Ureter (tissue), 1 donor: Measurements from ENCODE around the gene TRIM6. TPM values are rescaled to one million over a fixed set of nuclear protein-coding genes. Genes with fewer than 3 reads are reported as not detected.
A peak's percentile ranks its signal among the peaks of the same experiment; 100 is the strongest.
"Not testable (repeated sequence)": the region's sequence is repeated elsewhere in the genome, so short reads cannot be mapped to it uniquely, and the experiment has no call there.

Experiments used
- DNase-seq: peaks from one replicate; pipeline ENCODE4 v3.0.0-alpha.2; 2020; ENCODE audit warnings: low spot score
- total RNA-seq: library from RNA; stranded (reverse); gene quantifications from one replicate; pipeline ENCODE4 v1.2.4, GENCODE V29; 2023
- donor health status: DM: yes; HTN: yes; CAD: no.

Gene TRIM6, protein sequence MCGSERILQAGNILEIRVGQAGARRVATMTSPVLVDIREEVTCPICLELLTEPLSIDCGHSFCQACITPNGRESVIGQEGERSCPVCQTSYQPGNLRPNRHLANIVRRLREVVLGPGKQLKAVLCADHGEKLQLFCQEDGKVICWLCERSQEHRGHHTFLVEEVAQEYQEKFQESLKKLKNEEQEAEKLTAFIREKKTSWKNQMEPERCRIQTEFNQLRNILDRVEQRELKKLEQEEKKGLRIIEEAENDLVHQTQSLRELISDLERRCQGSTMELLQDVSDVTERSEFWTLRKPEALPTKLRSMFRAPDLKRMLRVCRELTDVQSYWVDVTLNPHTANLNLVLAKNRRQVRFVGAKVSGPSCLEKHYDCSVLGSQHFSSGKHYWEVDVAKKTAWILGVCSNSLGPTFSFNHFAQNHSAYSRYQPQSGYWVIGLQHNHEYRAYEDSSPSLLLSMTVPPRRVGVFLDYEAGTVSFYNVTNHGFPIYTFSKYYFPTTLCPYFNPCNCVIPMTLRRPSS
- total RNA-seq, result 13.5 TPM

DNA sequence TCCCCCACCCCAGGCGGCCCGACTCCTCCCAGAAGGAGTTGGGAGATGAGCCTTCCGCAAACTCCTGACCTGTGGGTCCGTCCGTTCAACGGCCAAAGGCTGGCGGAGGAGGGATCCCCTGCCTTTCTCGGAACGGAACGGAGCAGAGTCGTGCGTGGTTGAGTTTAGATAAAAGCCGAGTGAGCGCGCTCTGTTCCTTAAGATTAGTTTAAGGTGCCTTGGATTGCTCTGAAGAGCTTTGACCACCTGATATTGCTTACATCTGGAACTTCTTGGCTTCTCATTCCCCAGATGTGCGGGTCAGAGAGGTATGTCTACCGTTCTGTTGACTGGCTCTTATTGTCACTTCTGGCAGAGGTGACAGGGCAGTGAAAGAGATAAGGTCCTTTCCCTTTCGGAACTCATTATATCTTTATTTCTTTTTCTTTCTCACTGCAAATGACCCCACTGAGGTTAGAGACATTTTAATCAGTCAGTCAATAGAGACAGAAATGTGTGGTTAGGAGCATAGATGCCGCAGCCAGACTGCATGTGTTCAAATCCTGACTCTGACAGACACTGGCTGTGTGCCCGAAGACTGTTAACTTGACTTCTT lies at the start of gene TRIM6:
Gene TRIM6, plus strand, starts transcription at position 31 of the 595 bp plus-strand sequence. Its CDS starts 261 bp downstream, at position 292.
- peak; percentile 70 for DNase-seq

DNA sequence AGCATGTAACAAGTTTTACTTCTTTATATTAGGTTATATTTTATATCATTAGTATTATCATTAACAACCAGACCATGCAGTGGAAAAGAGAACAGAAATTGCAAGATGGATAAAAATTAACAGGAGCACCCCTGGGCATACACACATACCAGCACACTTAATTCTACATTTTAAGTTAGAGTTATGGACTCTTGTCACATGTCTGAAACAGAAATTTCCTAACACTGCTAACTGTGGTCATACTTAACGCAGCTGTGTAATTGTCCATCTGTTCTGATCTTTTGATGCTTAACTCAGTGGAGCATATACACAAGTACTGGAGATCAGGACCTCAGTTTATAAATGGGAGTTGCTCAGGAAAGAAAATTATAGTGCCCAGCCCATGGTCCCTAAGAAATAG lies 48.5 kb upstream of the TRIM6 start:
- no peak for DNase-seq

DNA sequence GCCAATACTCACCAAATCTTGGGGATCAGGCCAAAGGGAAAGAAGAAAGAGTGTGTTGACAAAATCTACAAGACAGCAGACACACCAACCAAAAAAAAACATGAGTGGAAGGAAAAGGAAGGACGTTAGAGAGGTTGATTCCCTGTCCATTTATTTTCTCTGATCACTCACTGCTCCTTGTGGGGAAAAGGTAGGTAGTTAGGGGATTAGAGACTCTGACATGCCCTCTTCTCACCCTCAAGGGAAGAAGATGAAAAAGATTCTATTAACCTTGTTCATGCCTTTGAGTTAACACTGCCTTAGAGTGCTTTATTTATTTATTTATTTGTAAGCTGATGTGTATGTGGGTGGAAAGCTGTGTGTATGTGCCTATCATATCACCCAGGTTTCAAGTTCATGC lies 48.0 kb upstream of the TRIM6 start, which contains the start of gene OR52H1:
Gene OR52H1, minus strand, starts transcription at position 101 of the 400 bp plus-strand sequence. CDS start 3,035 bp downstream, outside the sequence.
- no peak for DNase-seq

DNA sequence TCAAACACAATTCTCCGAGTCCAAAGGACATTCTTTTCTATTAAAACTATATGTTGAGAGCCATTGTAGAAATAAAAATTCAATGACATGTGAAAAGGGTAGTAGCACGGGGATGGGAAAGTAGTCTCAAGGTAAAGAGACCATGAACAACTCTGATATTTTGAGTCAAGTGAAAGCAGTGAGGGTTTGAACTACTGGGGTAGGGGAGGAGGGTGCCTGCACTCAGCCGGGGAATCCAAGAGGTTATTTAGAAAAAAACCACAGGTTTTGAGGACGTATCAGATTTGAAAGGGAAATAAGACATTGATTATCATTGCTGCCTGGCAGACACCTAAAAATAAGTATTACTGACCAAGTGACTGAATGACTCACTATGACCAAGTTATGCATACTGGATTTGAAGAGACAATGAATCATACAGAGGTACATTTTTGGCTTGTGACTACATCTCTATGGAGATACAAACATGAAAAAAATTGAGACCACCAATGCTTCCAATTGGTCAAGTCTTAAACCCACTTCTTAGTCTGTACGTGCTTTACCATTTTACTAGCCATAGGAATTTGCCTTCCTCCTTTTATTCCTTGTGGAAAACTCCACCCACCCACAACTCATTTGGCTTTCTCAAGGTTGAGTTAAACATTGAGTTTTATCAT lies 45.9 kb upstream of the TRIM6 start:
- no peak for DNase-seq

DNA sequence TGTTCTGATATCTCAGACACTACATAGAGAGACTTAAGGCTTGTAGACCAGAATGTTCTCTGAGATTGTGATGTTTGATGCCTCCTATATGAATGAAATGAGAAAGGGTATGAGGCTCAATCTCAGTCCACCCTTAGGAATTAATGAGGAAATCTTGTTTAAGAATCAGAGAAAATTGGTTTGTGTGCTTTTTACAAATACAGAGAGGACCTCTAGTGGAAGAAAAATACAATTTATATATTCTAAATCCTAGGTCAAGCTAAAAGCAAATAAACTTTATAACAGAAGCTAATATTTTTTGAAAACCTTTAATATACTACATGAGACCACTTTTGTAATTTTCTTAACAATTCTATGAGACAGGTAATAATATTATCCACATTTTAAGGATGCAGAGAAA lies 43.1 kb upstream of the TRIM6 start:
- DNase-seq, result no peak

DNA sequence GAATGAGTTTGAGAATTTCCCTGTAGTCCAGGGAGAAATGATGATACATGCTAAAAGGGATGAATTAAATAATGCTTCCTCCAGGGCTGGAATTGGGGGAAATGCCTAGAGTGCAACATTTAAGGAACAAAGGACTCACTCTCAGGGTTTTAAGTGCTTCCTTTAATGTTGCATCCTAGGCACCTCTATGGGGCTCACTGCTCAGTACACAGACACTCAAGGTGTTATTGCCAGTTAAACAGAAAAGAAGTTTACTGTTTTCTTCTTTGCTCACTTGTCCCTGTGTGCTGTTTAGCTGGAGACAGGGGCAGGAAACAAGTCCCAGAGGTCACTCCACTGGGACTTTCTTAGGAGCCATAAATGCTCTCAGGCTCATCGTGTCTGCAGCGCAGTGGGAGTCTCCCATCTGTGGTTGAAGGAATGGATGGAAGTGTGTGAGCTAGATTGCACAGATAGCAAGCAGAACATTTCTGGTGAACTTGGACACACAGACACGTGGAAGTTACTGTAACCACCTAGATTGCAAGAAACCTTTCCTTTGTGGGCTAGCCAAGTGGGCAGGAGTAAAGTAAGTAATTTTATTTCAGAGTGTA lies 39.7 kb upstream of the TRIM6 start:
- no peak for DNase-seq

DNA sequence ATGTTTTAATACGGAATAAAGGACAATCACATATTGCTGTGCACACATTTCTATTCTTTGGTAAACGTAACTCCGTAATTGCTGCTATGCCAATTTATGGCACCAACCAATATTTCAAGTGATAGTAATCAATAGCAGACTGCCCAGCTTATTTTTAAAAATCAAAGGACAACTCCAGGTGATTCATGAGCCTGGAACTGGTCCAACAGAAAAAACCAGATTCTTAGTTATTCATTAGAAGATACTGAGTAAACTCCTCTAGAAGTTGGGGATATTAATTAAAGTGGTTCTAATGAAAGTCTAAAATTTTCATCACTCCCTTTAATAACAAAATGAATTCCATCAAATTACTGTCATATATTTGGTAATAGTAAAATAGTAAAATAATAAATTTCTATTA lies 38.7 kb upstream of the TRIM6 start:
- DNase-seq, result no peak

DNA sequence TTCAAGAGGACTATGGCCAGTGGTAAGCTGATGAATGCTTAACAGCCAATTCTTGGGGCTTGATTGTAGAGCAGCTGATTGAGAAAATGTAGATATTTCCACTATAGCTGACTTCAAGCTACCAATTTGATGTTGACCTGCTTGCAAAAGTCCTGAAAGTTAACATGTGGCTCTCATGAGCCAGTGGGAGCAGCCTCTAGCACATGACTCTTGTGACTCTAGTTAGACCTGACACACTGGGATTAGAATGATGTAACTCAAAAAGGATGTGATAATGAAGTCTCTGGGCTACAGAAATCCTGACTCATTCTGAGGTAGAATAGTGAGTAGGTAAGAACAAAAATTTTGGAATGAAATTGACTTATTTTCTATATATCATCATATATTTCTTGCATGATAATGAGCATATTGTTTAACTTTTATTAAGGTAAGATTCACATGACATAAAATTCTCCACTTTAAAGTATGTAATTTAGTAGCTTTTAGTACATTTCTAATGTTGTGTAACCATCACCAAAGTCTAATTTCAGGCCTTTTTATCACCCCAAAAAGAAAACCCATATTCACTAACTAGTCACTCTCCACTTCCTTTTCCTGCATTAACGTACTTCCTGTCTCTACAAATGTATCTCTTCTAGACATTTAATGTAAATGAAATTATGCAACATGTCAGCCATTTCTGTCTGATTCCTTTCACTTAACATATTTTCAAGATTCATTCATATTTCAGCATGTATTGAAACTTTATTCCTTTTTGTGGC lies 32.0 kb upstream of the TRIM6 start:
- no peak for DNase-seq

DNA sequence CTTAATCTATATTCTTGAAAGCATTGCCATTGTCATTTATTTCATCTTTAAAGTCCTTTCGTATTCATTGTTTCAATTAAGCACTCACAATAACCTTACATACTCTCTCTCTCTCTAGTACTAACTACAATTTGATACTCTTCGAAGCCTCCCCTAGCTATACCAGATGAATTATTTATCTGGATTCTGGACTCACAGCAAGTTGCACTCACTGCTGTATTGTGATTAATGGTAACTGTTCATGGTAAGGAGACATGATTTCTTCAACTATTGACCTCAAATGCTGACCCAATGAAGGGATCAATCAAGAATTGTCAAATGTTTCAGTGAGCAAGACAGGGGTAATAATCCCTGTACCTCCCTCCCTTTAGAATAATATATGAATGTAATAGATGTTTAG lies 21.8 kb upstream of the TRIM6 start:
- no peak for DNase-seq

DNA sequence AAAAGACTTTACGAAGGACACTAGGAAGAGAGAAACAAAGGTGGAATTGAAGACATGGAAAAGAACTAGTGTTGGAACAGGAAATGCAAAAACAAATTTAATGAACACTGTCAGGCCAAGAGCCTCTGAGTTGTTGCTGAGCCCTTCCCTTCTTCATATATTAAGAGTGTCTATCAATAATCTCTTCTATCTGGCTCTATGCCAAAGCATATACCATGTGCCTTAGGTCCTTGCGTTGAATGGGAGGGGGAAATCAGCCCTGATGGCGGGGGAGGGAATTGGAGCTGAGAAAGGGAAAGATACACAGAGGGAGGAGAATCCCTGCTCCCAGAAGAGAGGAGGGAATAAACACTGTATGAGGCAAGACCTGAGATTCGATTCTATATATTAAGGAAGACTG lies 21.3 kb upstream of the TRIM6 start:
- no peak for DNase-seq

DNA sequence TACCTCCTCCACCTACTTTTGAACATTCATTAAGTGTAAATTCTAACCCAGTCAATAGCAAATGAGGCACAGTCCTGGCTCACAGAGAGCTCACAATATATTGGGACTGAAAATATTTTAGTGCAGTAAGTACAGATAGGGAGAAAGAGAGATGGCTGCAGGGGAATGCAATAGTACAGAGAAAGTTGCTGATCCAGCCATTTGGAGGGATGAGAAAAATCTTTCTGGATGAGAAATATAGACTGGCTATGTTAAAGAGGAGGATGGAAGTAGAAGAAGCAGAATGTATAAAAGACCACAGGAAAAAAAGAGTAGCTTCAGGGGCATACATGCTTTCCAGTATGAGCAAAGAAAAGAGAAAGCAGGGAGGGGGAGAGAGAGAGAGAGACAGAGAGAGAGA lies 19.3 kb upstream of the TRIM6 start:
- no peak for DNase-seq

DNA sequence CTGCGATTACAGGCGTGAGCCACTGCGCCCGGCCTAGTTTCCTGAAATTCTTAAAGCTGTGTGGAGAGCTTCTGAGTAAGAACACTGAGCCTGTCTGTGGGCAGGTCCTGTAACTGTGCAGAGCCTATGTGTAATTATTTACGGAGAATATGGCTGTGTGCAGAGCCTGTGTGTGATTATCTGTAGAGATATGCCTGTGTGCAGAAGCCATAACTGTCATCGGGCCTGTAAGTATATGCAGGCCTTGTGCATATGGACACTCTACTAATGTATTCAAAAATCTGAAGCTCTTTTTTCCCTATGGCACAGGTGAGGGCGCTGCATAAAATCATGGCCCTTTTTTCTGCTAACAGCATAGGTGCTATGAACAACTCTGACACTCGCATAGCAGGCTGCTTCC lies 15.9 kb upstream of the TRIM6 start, which contains the start of gene OR52B6:
Gene OR52B6, plus strand, starts transcription at position 301 of the 400 bp plus-strand sequence. Its CDS starts 0 bp downstream, at position 301.
- DNase-seq, result no peak

DNA sequence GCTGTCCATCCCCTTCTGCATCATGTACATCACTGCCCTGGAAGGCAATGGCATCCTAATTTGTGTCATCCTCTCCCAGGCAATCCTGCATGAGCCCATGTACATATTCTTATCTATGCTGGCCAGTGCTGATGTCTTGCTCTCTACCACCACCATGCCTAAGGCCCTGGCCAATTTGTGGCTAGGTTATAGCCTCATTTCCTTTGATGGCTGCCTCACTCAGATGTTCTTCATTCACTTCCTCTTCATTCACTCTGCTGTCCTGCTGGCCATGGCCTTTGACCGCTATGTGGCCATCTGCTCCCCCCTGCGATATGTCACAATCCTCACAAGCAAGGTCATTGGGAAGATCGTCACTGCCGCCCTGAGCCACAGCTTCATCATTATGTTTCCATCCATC lies 15.4 kb upstream of the TRIM6 start:
- DNase-seq, result no peak

DNA sequence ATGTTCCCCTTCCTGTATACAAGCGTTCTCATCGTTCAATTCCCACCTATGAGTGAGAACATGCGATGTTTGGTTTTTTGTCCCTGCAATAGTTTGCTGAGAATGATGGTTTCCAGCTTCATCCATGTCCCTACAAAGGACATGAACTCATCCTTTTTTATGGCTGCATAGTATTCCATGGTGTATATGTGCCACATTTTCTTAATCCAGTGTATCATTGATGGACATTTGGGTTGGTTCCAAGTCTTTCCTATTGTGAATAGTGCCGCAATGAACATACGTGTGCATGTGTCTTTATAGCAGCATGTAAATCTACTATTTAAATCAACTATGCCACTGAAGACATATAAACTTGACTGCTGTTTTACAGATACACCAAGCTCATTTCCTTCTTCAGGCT lies 12.0 kb upstream of the TRIM6 start:
- DNase-seq, result not testable (repeated sequence)

DNA sequence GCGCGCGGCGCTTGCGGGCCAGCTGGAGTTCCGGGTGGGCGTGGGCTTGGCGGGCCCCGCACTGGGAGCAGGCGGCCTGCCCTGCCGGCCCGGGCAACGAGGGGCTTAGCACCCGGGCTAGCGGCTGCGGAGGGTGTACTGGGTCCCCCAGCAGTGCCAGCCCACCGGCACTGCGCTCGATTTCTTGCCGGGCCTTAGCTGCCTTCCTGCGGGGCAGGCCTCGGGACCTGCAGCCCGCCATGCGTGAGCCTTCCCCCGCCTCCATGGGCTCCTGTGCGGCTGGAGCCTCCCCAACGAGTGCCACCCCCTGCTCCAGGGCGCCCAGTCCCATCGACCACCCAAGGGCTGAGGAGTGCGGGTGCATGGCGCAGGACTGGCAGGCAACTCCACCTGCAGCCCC lies 6.5 kb upstream of the TRIM6 start:
- DNase-seq, result not testable (repeated sequence)

DNA sequence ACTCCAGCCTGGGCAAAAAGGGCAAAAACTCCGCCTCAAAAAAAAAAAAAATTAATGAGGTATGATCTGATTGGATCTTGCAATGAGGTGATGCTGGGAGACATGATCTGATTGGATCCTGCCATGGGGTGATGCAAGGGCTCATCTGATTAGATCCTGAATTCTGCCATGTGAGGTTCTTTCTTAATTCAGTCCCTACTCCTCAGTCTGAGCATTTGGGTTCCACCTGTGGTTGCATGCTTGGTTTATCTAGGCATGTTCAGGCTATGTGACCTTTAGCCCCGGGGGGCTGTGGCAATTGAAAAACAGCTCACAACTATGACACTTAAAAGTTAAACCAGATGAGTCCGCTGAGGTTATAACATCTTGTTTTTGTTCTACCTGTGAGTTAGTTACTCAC lies 4.8 kb upstream of the TRIM6 start:
- no peak for DNase-seq

DNA sequence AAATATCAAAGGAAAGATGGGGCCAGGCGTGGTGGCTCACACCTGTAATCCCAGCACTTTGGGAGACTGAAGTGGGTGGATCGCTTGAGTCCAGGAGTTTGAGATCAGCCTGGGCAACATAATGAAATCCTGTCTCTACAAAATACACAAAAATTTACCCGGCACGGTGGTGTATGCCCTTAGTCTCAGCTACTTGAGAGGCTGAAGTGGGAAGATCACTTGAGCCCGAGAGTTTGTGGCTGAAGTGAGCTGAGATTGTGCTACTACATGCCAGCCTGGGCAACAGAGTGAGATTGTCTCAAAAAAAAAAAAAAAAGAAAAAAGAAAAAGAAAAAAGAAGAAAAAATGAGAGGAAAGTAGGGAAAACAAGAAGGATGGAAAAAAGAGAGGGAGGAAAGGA lies 3.8 kb upstream of the TRIM6 start:
- DNase-seq, result no peak

DNA sequence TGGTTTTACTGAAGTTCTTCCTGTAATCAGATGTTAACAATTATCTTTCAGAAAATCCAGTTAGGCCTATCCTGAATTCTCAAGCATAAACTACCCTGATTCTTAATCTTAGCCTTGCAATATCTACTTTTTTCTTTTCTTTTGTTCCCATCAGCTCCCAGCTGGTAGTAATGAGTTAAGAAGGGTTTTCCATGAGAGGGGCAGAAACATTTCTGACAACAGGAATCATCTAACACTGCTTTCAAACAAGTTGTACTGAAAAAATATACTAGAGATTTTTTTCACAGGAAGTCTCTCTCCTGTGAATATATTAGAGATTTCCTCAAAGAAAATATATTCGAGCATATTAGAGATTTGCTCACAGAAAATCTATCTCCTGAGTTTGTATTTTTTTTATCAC lies 3.3 kb upstream of the TRIM6 start:
- DNase-seq, result no peak

DNA sequence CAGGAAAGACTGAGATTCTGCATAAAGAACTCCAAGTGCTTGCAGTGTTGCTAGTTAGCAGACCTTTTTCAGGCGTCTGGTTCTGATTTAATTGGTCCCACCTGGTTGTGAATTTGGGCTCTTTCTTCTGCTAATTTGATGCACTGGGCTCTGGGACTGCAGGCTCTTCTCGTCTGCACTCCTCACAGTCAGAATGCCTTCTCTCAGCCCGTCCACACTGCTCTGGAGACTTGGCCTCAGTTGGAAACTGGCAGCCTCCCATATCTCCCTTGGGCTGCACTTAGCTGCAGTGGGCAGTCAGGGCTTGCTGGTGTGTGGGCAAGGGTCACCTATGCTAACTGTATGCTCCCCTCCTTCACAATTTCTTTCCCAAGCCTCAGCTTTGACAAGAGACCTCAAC lies 1.5 kb downstream of the TRIM6 start:
- DNase-seq, result no peak

DNA sequence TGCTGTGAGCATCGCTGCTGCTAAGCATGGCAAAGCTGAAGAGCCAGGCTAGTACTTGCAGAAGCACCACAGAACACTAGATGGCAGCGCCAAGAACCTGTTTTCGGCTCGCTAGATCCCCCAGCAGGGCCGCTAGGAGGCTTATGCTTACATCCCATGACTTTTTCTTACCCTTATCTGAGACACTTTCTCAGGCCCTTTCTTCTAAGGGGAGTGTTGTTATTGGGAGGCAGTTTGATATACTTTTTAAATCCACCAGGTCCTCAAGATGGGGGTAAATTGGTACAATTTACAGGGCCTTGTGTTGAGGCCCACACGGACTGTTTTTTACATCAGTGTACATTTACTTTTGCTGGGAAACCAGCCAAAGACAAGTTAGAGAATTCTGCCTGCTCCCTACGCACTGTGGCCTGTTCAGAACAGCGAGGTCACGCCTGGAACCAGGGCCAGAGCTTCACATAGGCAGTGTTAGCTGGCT lies 4.0 kb downstream of the TRIM6 start:
- DNase-seq, result peak; percentile 78

DNA sequence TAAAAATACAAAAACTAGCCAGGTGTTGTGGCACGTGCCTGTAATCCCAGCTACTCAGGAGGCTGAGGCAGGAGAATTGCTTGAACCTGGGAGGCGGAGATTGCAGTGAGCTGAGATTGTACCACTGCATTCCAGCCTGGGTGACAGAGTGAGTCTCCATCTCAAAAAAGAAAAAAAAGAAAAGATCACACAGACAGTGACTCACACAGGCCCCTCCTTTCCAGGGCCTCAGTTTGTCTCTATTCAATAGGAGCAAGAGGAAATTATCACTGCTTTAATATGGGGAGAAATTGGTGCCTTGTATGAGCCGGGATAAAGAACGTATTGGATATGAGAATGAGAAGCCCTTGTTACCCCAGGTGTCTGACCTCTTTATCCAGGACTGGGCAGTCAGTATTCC lies 6.4 kb downstream of the TRIM6 start:
- DNase-seq, result not testable (repeated sequence)
